DND-41 (cell line): Measurements from ENCODE around the gene SMIM30.
"Not testable (repeated sequence)": the region's sequence is repeated elsewhere in the genome, so short reads cannot be mapped to it uniquely, and the experiment has no call there.

Source experiments
- ATAC-seq: fragments of 200-7000 bp; cut with Tn5 transposase; 3 replicates; pipeline ENCODE4 v1.9.1; 2021; ENCODE audit warnings: low read depth; ENCODE audit not compliant: insufficient read depth
- DNase-seq: peaks from one replicate; pipeline ENCODE4 v3.0.0-alpha.2; 2020
- H2AFZ ChIP-seq: 2 replicates; pipeline ENCODE4 v1.6.0; 2012; ENCODE audit warnings: low read depth, low read length
- H3K27ac ChIP-seq: 2 replicates; pipeline ENCODE4 v1.5.1; 2012; ENCODE audit warnings: low read length, inconsistent platforms
- H3K27me3 ChIP-seq: fragments of 200-600 bp; sonication (generic); 2 replicates; pipeline ENCODE4 v1.6.0; 2012; ENCODE audit warnings: low read length, mild to moderate bottlenecking, inconsistent platforms; ENCODE audit not compliant: insufficient read depth, poor library complexity
- H3K36me3 ChIP-seq: 2 replicates; pipeline ENCODE4 v1.5.1; 2012; ENCODE audit warnings: low read length, inconsistent platforms; ENCODE audit not compliant: insufficient read depth
- H3K4me1 ChIP-seq: 2 replicates; pipeline ENCODE4 v1.5.1; 2012; ENCODE audit warnings: mild to moderate bottlenecking, low read length; ENCODE audit not compliant: insufficient read depth
- H3K4me2 ChIP-seq: 2 replicates; pipeline ENCODE4 v1.6.0; 2012; ENCODE audit warnings: mild to moderate bottlenecking, moderate library complexity, low read length, inconsistent platforms; ENCODE audit not compliant: insufficient read depth
- H3K4me3 ChIP-seq, 2 experiments: fragments of 200-600 bp in 1 of 2; shearing (Covaris generic) in 1 of 2; 2 replicates each; pipeline ENCODE4 v1.5.1; 2012 to 2016; ENCODE audit warnings: inconsistent platforms in 2 of 2, low read length in 2 of 2, mild to moderate bottlenecking in 2 of 2, low read depth in 1 of 2, moderate library complexity in 1 of 2
- H3K79me2 ChIP-seq: 2 replicates; pipeline ENCODE4 v1.6.0; 2012; ENCODE audit warnings: low read length, inconsistent platforms; ENCODE audit not compliant: insufficient read depth
- H3K9ac ChIP-seq: 2 replicates; pipeline ENCODE4 v1.6.0; 2012; ENCODE audit warnings: low read depth, mild to moderate bottlenecking, inconsistent platforms, low read length, moderate library complexity
- H3K9me3 ChIP-seq: 2 replicates; pipeline ENCODE4 v1.5.1; 2012; ENCODE audit warnings: low read length, moderate library complexity, mild to moderate bottlenecking, inconsistent platforms; ENCODE audit not compliant: insufficient read depth, severe bottlenecking
- H4K20me1 ChIP-seq: 2 replicates; pipeline ENCODE4 v1.6.0; 2012; ENCODE audit warnings: low read length; ENCODE audit not compliant: insufficient read depth
- EZH2 ChIP-seq: IDR thresholded peaks from 3 replicates; pipeline ENCODE4 v1.6.1; 2012; ENCODE audit warnings: borderline replicate concordance, low read depth, mild to moderate bottlenecking, moderate library complexity, low read length, inconsistent platforms; ENCODE audit not compliant: severe bottlenecking
- TF ChIP-seq, protein P1 (sequence below): IDR thresholded peaks from 2 replicates; pipeline ENCODE4 v1.5.1; 2012; ENCODE audit warnings: borderline replicate concordance, low read length, moderate library complexity, mild to moderate bottlenecking; ENCODE audit not compliant: poor library complexity, severe bottlenecking; ENCODE audit errors: extremely low read depth

Gene SMIM30, protein sequence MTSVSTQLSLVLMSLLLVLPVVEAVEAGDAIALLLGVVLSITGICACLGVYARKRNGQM

DNA sequence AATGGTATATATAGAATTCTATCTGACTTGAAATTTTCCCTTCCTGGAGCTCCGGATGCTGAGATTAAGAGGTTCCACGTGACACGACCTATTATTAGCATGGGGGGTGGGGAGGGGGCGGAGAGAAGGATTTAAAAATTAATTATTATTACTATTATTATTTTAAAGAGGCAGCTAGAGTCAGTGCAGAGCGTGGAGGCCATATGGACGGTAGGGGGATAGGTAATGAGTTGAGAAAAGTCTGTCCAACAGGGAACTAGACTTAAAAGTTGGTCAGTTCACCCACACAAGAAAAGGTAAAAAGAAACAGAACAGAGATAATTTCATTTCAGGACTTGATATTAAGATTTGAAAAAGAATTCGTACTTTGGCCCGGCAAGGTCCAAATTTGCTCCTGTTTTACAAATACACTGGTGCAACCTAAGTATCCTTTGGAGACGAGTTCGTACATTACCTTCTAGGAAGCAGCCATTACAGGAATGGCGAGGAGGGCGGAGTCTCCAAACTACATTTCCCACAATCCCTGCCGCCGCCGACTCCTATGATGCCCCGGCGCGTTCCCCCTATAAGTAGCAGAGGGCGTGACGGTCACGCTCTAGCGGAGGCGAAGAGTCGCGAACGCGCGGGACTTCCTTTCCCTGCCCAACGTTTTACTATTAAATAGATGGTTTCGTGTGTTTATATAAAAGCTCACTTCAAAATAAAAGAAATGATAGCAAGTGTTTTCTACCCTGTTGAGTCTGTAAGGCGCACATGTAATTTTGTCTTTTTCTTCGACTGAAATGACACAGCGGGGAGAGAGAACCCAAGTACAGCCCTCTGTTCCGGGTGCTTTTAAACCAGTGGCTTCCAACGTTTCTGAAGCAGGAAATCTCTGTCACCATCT is at the start of gene SMIM30:
Gene SMIM30 (minus strand): TSS at position 481 of the 886 bp plus-strand sequence. CDS start 976 bp downstream, outside the sequence.
- peak within 1 kb of the TSS; percentile 53 for H3K9ac ChIP-seq
- no peak for TF ChIP-seq EZH2
- TF ChIP-seq, protein P1, sequence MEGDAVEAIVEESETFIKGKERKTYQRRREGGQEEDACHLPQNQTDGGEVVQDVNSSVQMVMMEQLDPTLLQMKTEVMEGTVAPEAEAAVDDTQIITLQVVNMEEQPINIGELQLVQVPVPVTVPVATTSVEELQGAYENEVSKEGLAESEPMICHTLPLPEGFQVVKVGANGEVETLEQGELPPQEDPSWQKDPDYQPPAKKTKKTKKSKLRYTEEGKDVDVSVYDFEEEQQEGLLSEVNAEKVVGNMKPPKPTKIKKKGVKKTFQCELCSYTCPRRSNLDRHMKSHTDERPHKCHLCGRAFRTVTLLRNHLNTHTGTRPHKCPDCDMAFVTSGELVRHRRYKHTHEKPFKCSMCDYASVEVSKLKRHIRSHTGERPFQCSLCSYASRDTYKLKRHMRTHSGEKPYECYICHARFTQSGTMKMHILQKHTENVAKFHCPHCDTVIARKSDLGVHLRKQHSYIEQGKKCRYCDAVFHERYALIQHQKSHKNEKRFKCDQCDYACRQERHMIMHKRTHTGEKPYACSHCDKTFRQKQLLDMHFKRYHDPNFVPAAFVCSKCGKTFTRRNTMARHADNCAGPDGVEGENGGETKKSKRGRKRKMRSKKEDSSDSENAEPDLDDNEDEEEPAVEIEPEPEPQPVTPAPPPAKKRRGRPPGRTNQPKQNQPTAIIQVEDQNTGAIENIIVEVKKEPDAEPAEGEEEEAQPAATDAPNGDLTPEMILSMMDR = no peak
- no peaks in the 10 kb centered on the region for H3K9me3 ChIP-seq
- H3K4me2 ChIP-seq = peak within 1 kb of the TSS; percentile 66
- H3K36me3 ChIP-seq = no peaks in the 10 kb centered on the region
- H3K79me2 ChIP-seq = peaks cover 4% of the 10 kb centered on the region; the same call in 1 of the 2 replicates
- DNase-seq = peak; percentile 91
- H2AFZ ChIP-seq = peak within 1 kb of the TSS; percentile 92
- peak; percentile 100 for ATAC-seq
- H3K4me3 ChIP-seq = peak within 1 kb of the TSS; percentile 82 to 83; a peak in 3 of 4 replicates
- peaks cover 16% of the 10 kb centered on the region for H3K4me1 ChIP-seq
- H3K27ac ChIP-seq = peak within 1 kb of the TSS; percentile 76
- no peaks in the 10 kb centered on the region for H3K27me3 ChIP-seq
- no peaks in the 10 kb centered on the region for H4K20me1 ChIP-seq

DNA sequence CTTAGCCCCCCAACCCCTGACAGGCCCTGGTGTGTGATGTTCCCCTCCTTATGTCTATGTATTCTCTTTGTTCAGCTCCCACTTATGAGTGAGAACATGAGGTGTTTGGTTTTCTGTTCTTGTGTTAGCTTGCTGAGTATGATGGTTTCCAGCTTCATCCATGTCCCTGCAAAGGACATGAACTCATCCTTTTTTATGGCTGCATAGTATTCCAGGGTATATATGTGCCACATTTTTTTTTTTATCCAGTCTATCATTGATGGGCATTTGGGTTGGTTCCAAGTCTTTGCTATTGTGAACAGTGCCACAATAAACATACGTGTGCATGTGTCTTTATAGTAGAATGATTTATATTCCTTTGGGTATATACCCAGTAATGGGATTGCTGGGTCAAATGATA is 47.8 kb upstream of the SMIM30 start:
- H3K79me2 ChIP-seq, H3K4me3 ChIP-seq, H3K27me3 ChIP-seq, H2AFZ ChIP-seq, H4K20me1 ChIP-seq, H3K4me1 ChIP-seq, H3K27ac ChIP-seq, ATAC-seq, DNase-seq, H3K9me3 ChIP-seq, H3K36me3 ChIP-seq, H3K9ac ChIP-seq, H3K4me2 ChIP-seq: not testable (repeated sequence)

DNA sequence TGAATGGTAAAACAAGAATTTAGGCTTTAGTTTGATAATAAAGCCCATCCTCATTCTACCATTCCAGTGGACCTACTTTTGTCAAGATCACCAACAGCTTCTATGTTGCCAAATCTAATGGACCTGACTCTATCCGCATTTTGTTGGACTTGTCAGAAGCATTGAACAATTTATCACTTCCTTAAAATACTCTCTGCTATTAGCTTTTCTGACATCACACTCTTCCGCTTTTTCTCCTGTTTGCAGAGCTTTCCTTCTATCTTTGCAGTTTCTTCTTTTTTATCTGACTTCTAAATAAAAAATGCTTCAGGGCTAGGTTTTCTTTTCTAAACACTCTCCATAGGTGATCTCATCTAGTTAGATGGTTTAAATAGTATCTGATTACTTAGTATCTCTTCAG is 42.7 kb upstream of the SMIM30 start:
- DNase-seq = no peak
- H3K36me3 ChIP-seq = no peaks in the 10 kb centered on the region
- no peaks in the 10 kb centered on the region for H4K20me1 ChIP-seq
- H3K27me3 ChIP-seq = no peaks in the 10 kb centered on the region
- H2AFZ ChIP-seq = no peak overlapping the region
- no peak overlapping the region for H3K9ac ChIP-seq
- no peak for ATAC-seq
- H3K4me2 ChIP-seq = no peak overlapping the region
- no peaks in the 10 kb centered on the region for H3K4me1 ChIP-seq
- H3K9me3 ChIP-seq = no peaks in the 10 kb centered on the region
- H3K27ac ChIP-seq = no peak overlapping the region
- TF ChIP-seq EZH2 = no peak
- TF ChIP-seq, protein P1 = no peak
- no peak overlapping the region for H3K4me3 ChIP-seq
- no peaks in the 10 kb centered on the region for H3K79me2 ChIP-seq

DNA sequence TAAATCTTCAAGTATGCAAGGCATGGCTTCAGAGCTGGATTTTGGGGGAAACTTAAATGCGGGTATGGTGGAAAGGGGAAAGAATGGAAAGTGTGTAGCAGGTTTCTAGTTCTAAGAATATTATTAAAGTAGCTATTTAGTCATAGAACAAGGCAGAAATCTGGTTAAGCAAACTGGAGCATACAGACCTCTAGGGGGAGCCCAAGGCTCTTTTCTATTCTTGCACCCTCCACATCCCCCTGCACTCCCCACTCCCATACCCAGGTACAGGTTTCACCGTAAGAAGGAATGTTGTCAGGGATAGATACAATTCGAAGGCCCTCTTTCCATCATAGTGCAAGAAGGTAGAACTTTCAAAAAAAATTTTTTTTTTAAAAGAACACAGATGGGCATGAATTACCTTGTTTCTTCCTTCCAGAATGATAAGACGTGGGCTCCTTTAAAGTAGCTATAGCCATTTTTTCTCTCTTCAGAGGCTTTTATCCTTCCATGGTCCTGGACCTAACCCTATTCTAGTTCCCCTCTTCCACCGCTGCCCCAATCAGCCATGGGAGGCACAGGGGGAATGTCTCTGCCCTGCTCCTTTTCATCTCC is 41.5 kb upstream of the SMIM30 start:
- no peak overlapping the region for H3K9ac ChIP-seq
- peak; percentile 21 for DNase-seq
- no peaks in the 10 kb centered on the region for H3K9me3 ChIP-seq
- no peak overlapping the region for H2AFZ ChIP-seq
- H3K4me2 ChIP-seq = no peak overlapping the region
- no peaks in the 10 kb centered on the region for H4K20me1 ChIP-seq
- TF ChIP-seq, protein P1 = peak; percentile 68
- TF ChIP-seq EZH2 = no peak
- no peaks in the 10 kb centered on the region for H3K36me3 ChIP-seq
- H3K27me3 ChIP-seq = no peaks in the 10 kb centered on the region
- H3K27ac ChIP-seq = no peak overlapping the region
- no peak overlapping the region for H3K4me3 ChIP-seq
- no peaks in the 10 kb centered on the region for H3K4me1 ChIP-seq
- peak; percentile 75 for ATAC-seq
- H3K79me2 ChIP-seq = no peaks in the 10 kb centered on the region
